GM18873 (cell line): ENCODE results near the gene POLH.
A peak's percentile ranks its signal among the peaks of the same experiment; 100 is the strongest.
"Not testable (repeated sequence)": the region's sequence is repeated elsewhere in the genome, so short reads cannot be mapped to it uniquely, and the experiment has no call there.

ENCODE experiments used
- ATAC-seq: cut with Tn5 transposase; IDR thresholded peaks from one replicate; pipeline ENCODE4 v1.9.1; 2021; ENCODE audit warnings: mild to moderate bottlenecking, moderate library complexity, moderate number of reproducible peaks; ENCODE audit not compliant: unreplicated experiment, low FRiP score

The POLH gene

DNA sequence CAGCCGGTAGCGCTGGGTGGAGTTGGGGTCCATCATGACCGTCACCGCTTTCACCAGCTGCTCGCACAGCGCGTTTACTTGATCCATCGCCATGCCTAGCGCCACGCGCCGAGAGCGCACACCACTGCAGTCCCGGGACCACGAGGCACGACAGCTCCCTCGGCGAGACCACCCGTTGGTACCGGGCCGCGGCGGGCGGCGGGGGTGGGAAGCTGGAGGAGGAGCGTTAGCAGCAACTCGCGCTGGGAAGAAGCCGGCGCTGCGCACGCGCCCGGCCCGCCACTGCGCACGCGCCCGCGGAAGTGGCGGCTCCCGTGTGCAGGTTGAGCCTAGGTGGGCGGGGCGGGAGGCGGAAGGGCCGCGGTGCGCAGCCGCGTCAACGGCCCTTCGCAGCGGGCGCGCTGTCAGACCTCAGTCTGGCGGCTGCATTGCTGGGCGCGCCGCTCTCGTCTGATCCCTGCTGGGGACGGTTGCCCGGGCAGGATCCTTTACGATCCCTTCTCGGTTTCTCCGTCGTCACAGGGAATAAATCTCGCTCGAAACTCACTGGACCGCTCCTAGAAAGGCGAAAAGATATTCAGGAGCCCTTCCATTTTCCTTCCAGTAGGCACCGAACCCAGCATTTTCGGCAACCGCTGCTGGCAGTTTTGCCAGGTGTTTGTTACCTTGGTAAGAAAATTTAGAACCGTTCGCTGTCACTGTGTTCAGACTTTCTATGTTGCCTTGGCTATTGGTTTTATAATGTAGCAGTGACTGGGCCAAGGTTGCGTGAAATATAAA, at the start of gene POLH, which contains the start of gene XPO5:
TSS of gene POLH (plus strand) at position 414 of the 780 bp plus-strand sequence. CDS start 6,135 bp downstream, outside the sequence.
TSS of gene XPO5 (minus strand) at position 267 of the 780 bp plus-strand sequence. CDS start at position 93, 174 bp downstream.
- ATAC-seq: peak; percentile 78

DNA sequence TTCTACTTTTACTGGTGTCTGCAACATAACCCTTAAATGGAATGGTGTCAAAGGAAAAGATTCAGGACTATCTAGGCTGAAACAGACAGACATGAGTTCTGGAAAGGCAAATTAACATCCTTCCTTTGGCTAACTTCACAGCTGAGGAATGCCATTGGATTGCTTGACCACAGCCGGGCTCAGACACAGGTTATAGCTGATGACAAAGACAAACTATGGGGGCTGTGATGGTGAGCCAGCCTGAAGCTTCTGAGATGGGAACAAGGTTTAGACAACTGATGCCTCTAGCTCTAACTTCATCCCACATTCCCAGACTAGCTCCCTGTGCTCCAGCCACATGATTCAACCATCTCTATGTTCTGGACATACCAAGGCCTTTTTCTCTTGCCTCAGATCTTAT, 43.8 kb upstream of the POLH start:
- no peak for ATAC-seq

- ATAC-seq: not testable (repeated sequence)
These were observed 37.0 kb upstream of the POLH start for GRCh38 chr6:43538986-43539385.

- ATAC-seq: not testable (repeated sequence)
These were observed 36.6 kb upstream of the POLH start for GRCh38 chr6:43539409-43539808.

DNA sequence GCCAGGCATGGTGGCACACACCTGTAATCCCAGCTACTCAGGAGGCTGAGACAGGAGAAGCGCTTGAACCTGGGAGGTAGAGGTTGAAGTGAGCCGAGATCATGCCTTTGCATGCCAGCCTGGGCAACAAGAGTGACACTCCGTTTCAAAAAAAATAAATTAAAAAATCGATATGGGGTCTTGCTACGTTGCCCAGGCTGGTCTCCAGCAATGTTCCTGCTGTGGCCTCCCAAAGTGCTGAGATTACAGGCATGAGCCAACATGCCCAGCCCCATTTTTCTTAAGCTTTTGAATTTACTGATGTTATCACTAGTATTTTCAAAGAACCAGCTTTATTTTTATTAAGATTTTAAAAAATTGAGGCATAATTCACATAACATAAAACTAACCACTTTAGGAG, 35.5 kb upstream of the POLH start:
- ATAC-seq: no peak

GRCh38 chr6:43541774-43542471, 34.1 kb upstream of the POLH start:
- no peak for ATAC-seq

- no peak for ATAC-seq
These were observed 31.5 kb upstream of the POLH start for GRCh38 chr6:43544461-43544860.

GRCh38 chr6:43547222-43547621, 28.8 kb upstream of the POLH start:
- ATAC-seq: no peak

- ATAC-seq: not testable (repeated sequence)
These were observed 18.4 kb upstream of the POLH start for GRCh38 chr6:43557620-43558019.

DNA sequence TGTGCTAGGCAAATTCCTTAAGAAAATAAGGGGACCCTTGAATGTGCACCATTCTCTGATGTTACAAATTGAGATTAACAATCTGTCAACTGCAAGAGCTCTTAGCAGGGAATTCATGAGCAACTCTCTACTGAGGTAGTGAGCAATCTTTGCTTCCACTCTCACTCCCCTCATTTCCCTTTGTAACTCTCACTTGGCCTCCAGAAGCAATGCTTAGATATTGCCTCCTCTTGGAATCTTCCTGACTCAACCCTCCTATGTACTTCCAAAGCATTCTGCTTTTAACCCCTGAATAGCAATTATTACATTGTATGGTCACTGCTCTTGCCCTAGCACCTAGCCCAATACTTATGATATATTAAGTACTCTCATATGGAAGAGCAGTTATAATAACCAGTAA, 16.7 kb upstream of the POLH start:
- ATAC-seq: no peak

GRCh38 chr6:43570876-43571441, 5.0 kb upstream of the POLH start:
- ATAC-seq: no peak

GRCh38 chr6:43572015-43572414, 4.0 kb upstream of the POLH start:
- ATAC-seq: no peak

- ATAC-seq: no peak
These were observed 747 bp upstream of the POLH start for GRCh38 chr6:43575105-43575771.

DNA sequence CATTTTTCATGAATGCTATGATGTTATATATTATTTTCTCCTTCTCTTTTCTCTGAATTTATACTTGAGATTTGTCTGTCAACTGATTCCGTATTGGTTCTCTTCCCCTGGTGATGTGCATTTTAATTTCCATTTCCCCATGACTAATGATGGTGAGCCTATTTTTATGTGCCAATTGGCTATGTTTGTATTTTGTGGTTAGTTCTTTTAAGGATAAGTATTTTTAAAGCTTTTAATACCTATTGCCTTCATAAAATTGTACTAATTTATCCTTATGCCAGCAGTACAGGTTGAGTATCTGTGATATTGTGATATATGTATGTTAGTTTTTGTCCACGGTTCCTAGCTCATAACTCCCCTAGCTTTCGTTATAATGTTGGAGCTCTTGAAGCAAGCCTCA, 2.8 kb downstream of the POLH start:
- ATAC-seq: no peak

DNA sequence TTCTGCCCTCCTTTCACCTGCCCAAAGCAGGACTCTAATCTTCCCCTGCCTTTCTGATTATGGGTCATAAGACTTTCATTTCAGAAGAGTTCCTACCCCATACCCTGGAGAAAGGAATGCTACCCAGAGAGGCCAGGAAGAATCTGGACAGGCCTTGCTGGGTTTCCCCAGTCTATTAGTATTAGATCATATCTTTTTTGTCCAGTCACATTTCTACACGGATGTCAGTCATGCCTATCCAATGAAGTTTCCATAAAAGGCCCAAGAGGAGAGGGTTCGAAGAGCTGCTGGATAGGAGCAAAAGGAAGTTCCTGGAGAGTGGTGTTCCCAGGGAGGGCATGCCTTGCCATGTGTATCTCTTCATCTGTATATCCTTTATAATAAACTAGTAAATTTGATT, 3.2 kb downstream of the POLH start:
- ATAC-seq: no peak

DNA sequence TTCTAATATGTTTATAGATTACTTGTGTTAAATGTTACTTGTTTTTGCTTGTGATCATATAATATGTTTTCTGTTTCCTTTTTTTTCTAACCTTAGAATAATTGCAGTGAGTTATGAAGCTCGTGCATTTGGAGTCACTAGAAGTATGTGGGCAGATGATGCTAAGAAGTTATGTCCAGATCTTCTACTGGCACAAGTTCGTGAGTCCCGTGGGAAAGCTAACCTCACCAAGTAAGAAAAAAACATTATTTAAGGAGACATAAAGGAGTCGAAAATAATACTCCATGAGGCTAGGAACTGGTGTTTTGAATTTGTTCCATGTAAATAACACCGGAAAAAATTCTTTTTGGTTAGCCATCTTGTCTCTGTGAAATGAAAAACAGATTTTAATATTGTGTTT, 6.9 kb downstream of the POLH start:
- ATAC-seq: no peak

GRCh38 chr6:43584892-43585570, 9.0 kb downstream of the POLH start:
- no peak for ATAC-seq

GRCh38 chr6:43588194-43588593, 12.2 kb downstream of the POLH start:
- no peak for ATAC-seq

GRCh38 chr6:43589564-43589963, 13.6 kb downstream of the POLH start:
- ATAC-seq: not testable (repeated sequence)

GRCh38 chr6:43593938-43594337, 18.0 kb downstream of the POLH start:
- ATAC-seq: no peak
